Stimulated activated CD8-positive, alpha-beta memory T cell treated with anti-CD3 and anti-CD28 coated beads, Interleukin-7, amount 100 ng/mL, for 48 hours (primary cell): Measurements from ENCODE around the gene ANKRD13A.
"Not testable (repeated sequence)": the region's sequence is repeated elsewhere in the genome, so short reads cannot be mapped to it uniquely, and the experiment has no call there.

ENCODE experiments used
- DNase-seq, 2 donors: peaks; one replicate each; pipeline ENCODE4 v3.0.0-alpha.2; 2020; ENCODE audit warnings: low read depth in 1 of 2; ENCODE audit errors: extremely low read depth in 1 of 2

The ANKRD13A gene

GRCh38 chr12:110046451-110047187 is 47.4 kb downstream of the ANKRD13A start:
- no peak for DNase-seq

GRCh38 chr12:110047297-110047940 is 48.2 kb downstream of the ANKRD13A start:
- no peak for DNase-seq

GRCh38 chr12:110048242-110049027 is 49.2 kb downstream of the ANKRD13A start, which contains the start of gene C12orf76:
TSS of gene C12orf76 (minus strand) at chr12:110048522. CDS start at chr12:110048495, 27 bp downstream.
- DNase-seq: peak; percentile 75 to 91

- not testable (repeated sequence) for DNase-seq
These were observed 49.8 kb downstream of the ANKRD13A start for GRCh38 chr12:110049034-110049433.

GRCh38 chr12:110049666-110050065 is 50.4 kb downstream of the ANKRD13A start:
- not testable (repeated sequence) for DNase-seq

GRCh38 chr12:110050927-110051326 is 51.7 kb downstream of the ANKRD13A start:
- no peak for DNase-seq

GRCh38 chr12:110055375-110056352 is 56.4 kb downstream of the ANKRD13A start:
- not testable (repeated sequence) for DNase-seq

- DNase-seq: not testable (repeated sequence)
These were observed 57.4 kb downstream of the ANKRD13A start for GRCh38 chr12:110056643-110057042.

GRCh38 chr12:110058875-110059615 is 59.8 kb downstream of the ANKRD13A start:
- no peak for DNase-seq

GRCh38 chr12:110059651-110060000 is 60.4 kb downstream of the ANKRD13A start:
- DNase-seq: no peak

GRCh38 chr12:110062241-110062640 is 63.0 kb downstream of the ANKRD13A start:
- no peak for DNase-seq

- DNase-seq: no peak
These were observed 66.3 kb downstream of the ANKRD13A start for GRCh38 chr12:110065540-110065939.

- no peak for DNase-seq
These were observed 68.3 kb downstream of the ANKRD13A start for GRCh38 chr12:110067531-110067930.

- not testable (repeated sequence) for DNase-seq
These were observed 68.9 kb downstream of the ANKRD13A start for GRCh38 chr12:110068115-110068514.

- no peak for DNase-seq
These were observed 69.4 kb downstream of the ANKRD13A start for GRCh38 chr12:110068654-110069053.

- DNase-seq: no peak
These were observed 72.3 kb downstream of the ANKRD13A start for GRCh38 chr12:110071504-110071903.

- DNase-seq: no peak
These were observed 72.7 kb downstream of the ANKRD13A start for GRCh38 chr12:110071967-110072366.

- DNase-seq: not testable (repeated sequence)
These were observed 73.4 kb downstream of the ANKRD13A start for GRCh38 chr12:110072636-110073035.

- DNase-seq: no peak
These were observed 74.0 kb downstream of the ANKRD13A start for GRCh38 chr12:110073049-110073831.
